GM23338 (cell line): ENCODE results near the gene RAB4A. TPM values are rescaled to one million over a fixed set of nuclear protein-coding genes. Genes with fewer than 3 reads are reported as not detected.

Experiments used
- ATAC-seq: fragments of 200-7000 bp; cut with Tn5 transposase; 3 replicates; pipeline ENCODE4 v1.9.1; 2020
- DNase-seq: peaks from one replicate; pipeline ENCODE4 v3.0.0-alpha.2; 2015; ENCODE audit warnings: low spot score
- H2AFZ ChIP-seq: fragments of 200-600 bp; sonication (generic); 2 replicates; pipeline ENCODE4 v1.8.0; 2016; ENCODE audit warnings: antibody characterized with exemption, mild to moderate bottlenecking, moderate library complexity
- H3F3A ChIP-seq: fragments of 200-600 bp; sonication (generic); replicated peaks from 2 replicates; pipeline ENCODE4 v1.8.0; 2017; ENCODE audit warnings: antibody characterized with exemption, mixed run types, low read depth
- H3K27ac ChIP-seq: fragments of 200-600 bp; sonication (generic); 2 replicates; pipeline ENCODE4 v1.6.1; 2016; ENCODE audit warnings: low read depth
- H3K27me3 ChIP-seq: fragments of 200-600 bp; sonication (generic); 2 replicates; pipeline ENCODE4 v1.8.0; 2016; ENCODE audit warnings: mild to moderate bottlenecking, mixed run types, moderate library complexity; ENCODE audit not compliant: insufficient read depth
- H3K36me3 ChIP-seq: fragments of 200-600 bp; sonication (generic); 2 replicates; pipeline ENCODE4 v1.8.0; 2016; ENCODE audit warnings: mild to moderate bottlenecking; ENCODE audit not compliant: insufficient read depth
- H3K4me1 ChIP-seq: fragments of 200-600 bp; sonication (generic); 2 replicates; pipeline ENCODE4 v1.8.0; 2016; ENCODE audit warnings: mild to moderate bottlenecking, moderate library complexity; ENCODE audit not compliant: insufficient read depth
- H3K4me2 ChIP-seq: fragments of 200-600 bp; sonication (generic); 2 replicates; pipeline ENCODE4 v1.7.1; 2017; ENCODE audit warnings: mixed run types
- H3K4me3 ChIP-seq: fragments of 200-600 bp; sonication (generic); 2 replicates; pipeline ENCODE4 v1.6.1; 2016; ENCODE audit warnings: mixed run types
- H3K79me2 ChIP-seq: fragments of 200-600 bp; sonication (generic); replicated peaks from 2 replicates; pipeline ENCODE4 v1.8.0; 2017; ENCODE audit warnings: mild to moderate bottlenecking; ENCODE audit not compliant: insufficient read depth
- H3K9me2 ChIP-seq: fragments of 200-600 bp; sonication (generic); 2 replicates; pipeline ENCODE4 v1.8.0; 2017; ENCODE audit not compliant: insufficient read depth
- H4K20me1 ChIP-seq: fragments of 200-600 bp; sonication (generic); replicated peaks from 2 replicates; pipeline ENCODE4 v1.8.0; 2017; ENCODE audit warnings: mild to moderate bottlenecking; ENCODE audit not compliant: insufficient read depth
- H3K27ac Mint-ChIP-seq: 2 replicates; pipeline ENCODE4 v1.8.0; 2020; ENCODE audit warnings: inconsistent platforms, mild to moderate bottlenecking, moderate library complexity, mixed read lengths
- H3K27me3 Mint-ChIP-seq: 3 replicates; pipeline ENCODE4 v1.8.0; 2022; ENCODE audit warnings: low read depth, mild to moderate bottlenecking, moderate library complexity, mixed read lengths, inconsistent platforms; ENCODE audit not compliant: insufficient read depth, poor library complexity
- H3K36me3 Mint-ChIP-seq: 3 replicates; pipeline ENCODE4 v1.8.0; 2021; ENCODE audit warnings: low read depth, mild to moderate bottlenecking, inconsistent platforms, moderate library complexity, mixed read lengths
- H3K4me1 Mint-ChIP-seq: 3 replicates; pipeline ENCODE4 v1.8.0; 2020; ENCODE audit warnings: mild to moderate bottlenecking, inconsistent platforms, mixed read lengths
- H3K4me3 Mint-ChIP-seq: 3 replicates; pipeline ENCODE4 v1.8.0; 2021; ENCODE audit warnings: moderate library complexity, mild to moderate bottlenecking, inconsistent platforms, mixed read lengths
- H3K9me3 Mint-ChIP-seq: 3 replicates; pipeline ENCODE4 v1.8.0; 2020; ENCODE audit warnings: moderate library complexity, mild to moderate bottlenecking, inconsistent platforms, mixed read lengths
- CREB1 ChIP-seq: fragments of 250-450 bp; sonication (Bioruptor Pico); IDR thresholded peaks from 2 replicates; pipeline ENCODE4 v1.5.0; 2020; ENCODE audit warnings: low read depth, mild to moderate bottlenecking, moderate library complexity
- EZH2 ChIP-seq: fragments of 200-600 bp; sonication (generic); IDR thresholded peaks from one replicate; pipeline ENCODE4 v1.8.0; 2017; ENCODE audit warnings: antibody characterized with exemption, mild to moderate bottlenecking, low read depth; ENCODE audit not compliant: unreplicated experiment
- EZH2phosphoT487 ChIP-seq: fragments of 200-600 bp; sonication (generic); IDR thresholded peaks from one replicate; pipeline ENCODE4 v1.8.1; 2018; ENCODE audit warnings: antibody characterized with exemption; ENCODE audit not compliant: unreplicated experiment
- JUNB ChIP-seq: IDR thresholded peaks from one replicate; pipeline ENCODE4 v1.6.1; 2016; ENCODE audit warnings: antibody characterized with exemption; ENCODE audit not compliant: unreplicated experiment
- POLR2AphosphoS5 ChIP-seq: IDR thresholded peaks from 2 replicates; pipeline ENCODE4 v1.6.1; 2016; ENCODE audit warnings: antibody characterized with exemption, low read depth
- STAT1 ChIP-seq: IDR thresholded peaks from one replicate; pipeline ENCODE4 v1.6.1; 2016; ENCODE audit warnings: antibody characterized with exemption; ENCODE audit not compliant: unreplicated experiment
- ZNF331 ChIP-seq: fragments of 250-450 bp; sonication (Bioruptor Pico); IDR thresholded peaks from 2 replicates; pipeline ENCODE4 v1.5.0; 2020; ENCODE audit warnings: low read depth, mild to moderate bottlenecking, moderate library complexity
- polyA plus RNA-seq: library from polyadenylated mRNA; unstranded; fragments of >200 nt; fragmentation: Nextera tagmentation; extraction: Ambion mirVana; gene quantifications from 2 replicates; pipeline ENCODE4 v1.2.1, GENCODE V29; 2016
- total RNA-seq: library from RNA; depleted of rRNA; stranded (reverse); fragments of >200 nt; shearing (Covaris generic); gene quantifications from 2 replicates; pipeline ENCODE4 v1.2.3, GENCODE V29; 2014
- TF ChIP-seq, protein P1 (sequence below), 2 experiments: fragments of 200-600 bp in 1 of 2; sonication (generic) in 1 of 2; conservative IDR thresholded peaks; 2 replicates each; pipeline versions ENCODE4 v1.5.1 to v1.6.1; 2016 to 2017; ENCODE audit warnings: antibody characterized with exemption in 2 of 2, low read depth in 2 of 2, mild to moderate bottlenecking in 2 of 2, moderate library complexity in 1 of 2
- TF ChIP-seq, protein P2 (sequence below): IDR thresholded peaks from one replicate; pipeline ENCODE4 v1.6.1; 2018; ENCODE audit warnings: antibody characterized with exemption; ENCODE audit not compliant: unreplicated experiment
- TF ChIP-seq, protein P3 (sequence below): IDR thresholded peaks from 2 replicates; pipeline ENCODE4 v1.6.1; 2016; ENCODE audit warnings: antibody characterized with exemption

RAB4A gene
- total and polyA plus RNA-seq, 2 experiments from 2014 or later: 37.5 to 50.8 TPM

DNA sequence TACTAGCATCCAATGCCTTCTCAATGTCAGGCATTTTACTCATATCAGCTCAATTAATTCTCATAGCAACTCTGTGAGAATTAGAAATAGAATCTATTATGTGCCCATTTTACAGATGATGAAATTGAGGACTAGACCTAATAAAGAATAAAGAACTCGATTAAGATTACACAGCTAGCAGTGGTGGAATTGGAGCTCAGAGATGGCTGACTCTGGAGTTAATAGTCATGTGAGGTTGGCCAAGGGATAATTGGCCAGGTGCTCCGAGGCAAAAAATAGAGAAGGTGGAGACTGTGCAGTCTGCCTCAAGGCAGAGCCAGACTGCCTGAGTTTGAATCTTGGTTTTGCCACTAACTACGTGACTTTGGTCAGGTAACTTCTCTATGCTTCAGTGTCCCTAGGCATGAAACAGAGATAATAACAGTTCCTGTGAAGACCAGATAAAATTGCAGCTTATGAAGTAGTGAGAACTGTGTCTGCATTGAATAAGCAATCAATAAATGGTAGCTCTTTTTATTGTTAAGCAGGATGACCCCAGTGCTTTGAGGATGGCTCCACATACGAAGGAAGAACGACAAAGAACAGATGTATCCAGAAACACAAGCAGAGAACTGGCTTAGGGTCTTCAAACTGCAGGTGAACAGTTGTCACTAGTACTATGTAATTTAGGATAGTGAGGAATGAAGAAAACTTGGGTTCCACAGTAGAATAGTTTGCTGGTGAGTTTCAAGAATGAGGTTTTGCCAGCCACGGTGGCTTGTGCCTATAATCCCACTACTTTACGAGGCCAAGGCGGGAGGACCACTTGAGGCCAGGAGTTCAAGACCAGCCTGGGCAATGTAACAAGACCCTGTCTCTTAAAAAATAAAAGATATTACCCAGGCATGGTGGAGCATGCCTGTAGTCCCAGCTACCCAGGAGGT, 78.8 kb downstream of the RAB4A start (continued):
- TF ChIP-seq EZH2phosphoT487 (no peak), EZH2 (no peak), POLR2AphosphoS5 (no peak), JUNB (no peak)
- TF ChIP-seq, protein P1, sequence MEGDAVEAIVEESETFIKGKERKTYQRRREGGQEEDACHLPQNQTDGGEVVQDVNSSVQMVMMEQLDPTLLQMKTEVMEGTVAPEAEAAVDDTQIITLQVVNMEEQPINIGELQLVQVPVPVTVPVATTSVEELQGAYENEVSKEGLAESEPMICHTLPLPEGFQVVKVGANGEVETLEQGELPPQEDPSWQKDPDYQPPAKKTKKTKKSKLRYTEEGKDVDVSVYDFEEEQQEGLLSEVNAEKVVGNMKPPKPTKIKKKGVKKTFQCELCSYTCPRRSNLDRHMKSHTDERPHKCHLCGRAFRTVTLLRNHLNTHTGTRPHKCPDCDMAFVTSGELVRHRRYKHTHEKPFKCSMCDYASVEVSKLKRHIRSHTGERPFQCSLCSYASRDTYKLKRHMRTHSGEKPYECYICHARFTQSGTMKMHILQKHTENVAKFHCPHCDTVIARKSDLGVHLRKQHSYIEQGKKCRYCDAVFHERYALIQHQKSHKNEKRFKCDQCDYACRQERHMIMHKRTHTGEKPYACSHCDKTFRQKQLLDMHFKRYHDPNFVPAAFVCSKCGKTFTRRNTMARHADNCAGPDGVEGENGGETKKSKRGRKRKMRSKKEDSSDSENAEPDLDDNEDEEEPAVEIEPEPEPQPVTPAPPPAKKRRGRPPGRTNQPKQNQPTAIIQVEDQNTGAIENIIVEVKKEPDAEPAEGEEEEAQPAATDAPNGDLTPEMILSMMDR (conservative IDR thresholded peaks at IDR 0.05; ENCODE audit: low read depth in 2 of 2): no peak
- TF ChIP-seq, protein P2, sequence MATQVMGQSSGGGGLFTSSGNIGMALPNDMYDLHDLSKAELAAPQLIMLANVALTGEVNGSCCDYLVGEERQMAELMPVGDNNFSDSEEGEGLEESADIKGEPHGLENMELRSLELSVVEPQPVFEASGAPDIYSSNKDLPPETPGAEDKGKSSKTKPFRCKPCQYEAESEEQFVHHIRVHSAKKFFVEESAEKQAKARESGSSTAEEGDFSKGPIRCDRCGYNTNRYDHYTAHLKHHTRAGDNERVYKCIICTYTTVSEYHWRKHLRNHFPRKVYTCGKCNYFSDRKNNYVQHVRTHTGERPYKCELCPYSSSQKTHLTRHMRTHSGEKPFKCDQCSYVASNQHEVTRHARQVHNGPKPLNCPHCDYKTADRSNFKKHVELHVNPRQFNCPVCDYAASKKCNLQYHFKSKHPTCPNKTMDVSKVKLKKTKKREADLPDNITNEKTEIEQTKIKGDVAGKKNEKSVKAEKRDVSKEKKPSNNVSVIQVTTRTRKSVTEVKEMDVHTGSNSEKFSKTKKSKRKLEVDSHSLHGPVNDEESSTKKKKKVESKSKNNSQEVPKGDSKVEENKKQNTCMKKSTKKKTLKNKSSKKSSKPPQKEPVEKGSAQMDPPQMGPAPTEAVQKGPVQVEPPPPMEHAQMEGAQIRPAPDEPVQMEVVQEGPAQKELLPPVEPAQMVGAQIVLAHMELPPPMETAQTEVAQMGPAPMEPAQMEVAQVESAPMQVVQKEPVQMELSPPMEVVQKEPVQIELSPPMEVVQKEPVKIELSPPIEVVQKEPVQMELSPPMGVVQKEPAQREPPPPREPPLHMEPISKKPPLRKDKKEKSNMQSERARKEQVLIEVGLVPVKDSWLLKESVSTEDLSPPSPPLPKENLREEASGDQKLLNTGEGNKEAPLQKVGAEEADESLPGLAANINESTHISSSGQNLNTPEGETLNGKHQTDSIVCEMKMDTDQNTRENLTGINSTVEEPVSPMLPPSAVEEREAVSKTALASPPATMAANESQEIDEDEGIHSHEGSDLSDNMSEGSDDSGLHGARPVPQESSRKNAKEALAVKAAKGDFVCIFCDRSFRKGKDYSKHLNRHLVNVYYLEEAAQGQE: no peak

DNA sequence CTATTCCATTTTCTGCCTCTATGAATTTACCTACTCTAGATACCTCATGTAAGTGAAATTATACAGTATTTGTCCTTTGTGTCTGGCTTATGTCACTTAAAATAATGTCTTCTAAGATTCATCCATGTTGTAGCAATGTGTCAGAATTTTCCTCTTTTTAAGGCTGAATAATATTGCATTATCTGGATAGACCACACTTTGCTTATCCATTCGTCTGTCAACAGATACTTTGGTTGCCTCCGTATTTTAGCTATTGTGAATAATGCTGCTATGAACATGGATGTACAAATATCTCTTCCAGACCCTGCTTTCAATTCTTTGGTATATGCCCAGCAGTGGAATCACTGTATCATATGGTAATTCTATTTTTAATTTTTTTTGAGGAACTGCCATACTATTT, 82.1 kb downstream of the RAB4A start:
- Mint-ChIP-seq H3K4me1 (no peaks in the 10 kb centered on the region), H3K27ac (no peak overlapping the region), H3K4me3 (no peak overlapping the region), H3K27me3 (peaks cover 3% of the 10 kb centered on the region), H3K36me3 (no peaks in the 10 kb centered on the region), H3K9me3 (peaks cover 2% of the 10 kb centered on the region; the same call in 2 of the 3 replicates)
- H3K4me1 ChIP-seq: no peaks in the 10 kb centered on the region
- H3K4me2 ChIP-seq: no peak overlapping the region
- H3K9me2 ChIP-seq: 0 out of 2 replicates have a peak, but pooled peaks cover 5% of the 10 kb centered on the region
- H3K27ac ChIP-seq: no peak overlapping the region
- no peaks in the 10 kb centered on the region for H3K36me3 ChIP-seq
- no peaks in the 10 kb centered on the region for H4K20me1 ChIP-seq
- H2AFZ ChIP-seq: no peak overlapping the region
- H3K79me2 ChIP-seq: no peaks in the 10 kb centered on the region
- DNase-seq (no peak), ATAC-seq (no peak)
- no peaks in the 10 kb centered on the region for H3F3A ChIP-seq
- H3K4me3 ChIP-seq: no peak overlapping the region
- no peaks in the 10 kb centered on the region for H3K27me3 ChIP-seq
- TF ChIP-seq STAT1 (no peak), CREB1 (no peak), ZNF331 (CRISPR knock-in tag) (no peak), EZH2 (no peak)
- TF ChIP-seq, protein P3, sequence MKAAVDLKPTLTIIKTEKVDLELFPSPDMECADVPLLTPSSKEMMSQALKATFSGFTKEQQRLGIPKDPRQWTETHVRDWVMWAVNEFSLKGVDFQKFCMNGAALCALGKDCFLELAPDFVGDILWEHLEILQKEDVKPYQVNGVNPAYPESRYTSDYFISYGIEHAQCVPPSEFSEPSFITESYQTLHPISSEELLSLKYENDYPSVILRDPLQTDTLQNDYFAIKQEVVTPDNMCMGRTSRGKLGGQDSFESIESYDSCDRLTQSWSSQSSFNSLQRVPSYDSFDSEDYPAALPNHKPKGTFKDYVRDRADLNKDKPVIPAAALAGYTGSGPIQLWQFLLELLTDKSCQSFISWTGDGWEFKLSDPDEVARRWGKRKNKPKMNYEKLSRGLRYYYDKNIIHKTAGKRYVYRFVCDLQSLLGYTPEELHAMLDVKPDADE: no peak
- TF ChIP-seq, protein P1 (conservative IDR thresholded peaks at IDR 0.05; ENCODE audit: low read depth in 2 of 2): no peak
